Measurements from ENCODE around the gene NCBP2.

- TF ChIP-seq, protein P1, sequence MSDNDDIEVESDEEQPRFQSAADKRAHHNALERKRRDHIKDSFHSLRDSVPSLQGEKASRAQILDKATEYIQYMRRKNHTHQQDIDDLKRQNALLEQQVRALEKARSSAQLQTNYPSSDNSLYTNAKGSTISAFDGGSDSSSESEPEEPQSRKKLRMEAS (IDR thresholded peaks at IDR 0.05), result no peak
- TF ChIP-seq TAF1 (IDR thresholded peaks at IDR 0.05; ENCODE audit: low read depth), result no peak
Measured at GRCh38 chr3:196966526-196967401, 24.4 kb upstream of the NCBP2 start.
